ENCODE data around the gene GIGYF2. TPM values are rescaled to one million over a fixed set of nuclear protein-coding genes. Genes with fewer than 3 reads are reported as not detected.
A peak's percentile ranks its signal among the peaks of the same experiment; 100 is the strongest.

GIGYF2 gene
- total RNA-seq, 1 donor = 63.9 TPM

DNA sequence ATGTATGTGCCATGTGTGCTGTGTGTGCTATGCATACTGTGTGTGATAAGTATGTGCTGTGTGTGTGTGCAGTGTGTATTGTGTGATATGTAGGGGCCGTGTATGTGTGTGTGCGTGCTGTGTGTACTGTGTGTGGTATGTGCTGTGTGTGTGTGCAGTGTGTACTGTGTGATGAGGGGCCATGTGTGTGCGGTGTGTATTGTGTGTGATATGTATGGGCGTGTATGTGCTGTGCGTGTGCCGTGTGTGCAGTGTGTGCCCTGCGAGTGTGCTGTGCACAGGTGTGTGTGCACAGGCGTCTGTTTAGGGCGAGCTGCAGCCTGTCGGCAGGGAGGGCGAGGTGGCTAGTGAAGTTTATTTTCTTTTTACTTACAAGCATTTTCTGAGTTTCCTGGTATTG is 189.0 kb downstream of the GIGYF2 start:
- TF ChIP-seq, protein P1, sequence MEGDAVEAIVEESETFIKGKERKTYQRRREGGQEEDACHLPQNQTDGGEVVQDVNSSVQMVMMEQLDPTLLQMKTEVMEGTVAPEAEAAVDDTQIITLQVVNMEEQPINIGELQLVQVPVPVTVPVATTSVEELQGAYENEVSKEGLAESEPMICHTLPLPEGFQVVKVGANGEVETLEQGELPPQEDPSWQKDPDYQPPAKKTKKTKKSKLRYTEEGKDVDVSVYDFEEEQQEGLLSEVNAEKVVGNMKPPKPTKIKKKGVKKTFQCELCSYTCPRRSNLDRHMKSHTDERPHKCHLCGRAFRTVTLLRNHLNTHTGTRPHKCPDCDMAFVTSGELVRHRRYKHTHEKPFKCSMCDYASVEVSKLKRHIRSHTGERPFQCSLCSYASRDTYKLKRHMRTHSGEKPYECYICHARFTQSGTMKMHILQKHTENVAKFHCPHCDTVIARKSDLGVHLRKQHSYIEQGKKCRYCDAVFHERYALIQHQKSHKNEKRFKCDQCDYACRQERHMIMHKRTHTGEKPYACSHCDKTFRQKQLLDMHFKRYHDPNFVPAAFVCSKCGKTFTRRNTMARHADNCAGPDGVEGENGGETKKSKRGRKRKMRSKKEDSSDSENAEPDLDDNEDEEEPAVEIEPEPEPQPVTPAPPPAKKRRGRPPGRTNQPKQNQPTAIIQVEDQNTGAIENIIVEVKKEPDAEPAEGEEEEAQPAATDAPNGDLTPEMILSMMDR (IDR thresholded peaks at IDR 0.05; ENCODE audit: insufficient read depth, low read depth, low read length) = no peak
- H3K4me3 ChIP-seq (ENCODE audit: low read depth, low read length) = no peak overlapping the region
- no peak for DNase-seq (ENCODE audit: low read depth)

DNA sequence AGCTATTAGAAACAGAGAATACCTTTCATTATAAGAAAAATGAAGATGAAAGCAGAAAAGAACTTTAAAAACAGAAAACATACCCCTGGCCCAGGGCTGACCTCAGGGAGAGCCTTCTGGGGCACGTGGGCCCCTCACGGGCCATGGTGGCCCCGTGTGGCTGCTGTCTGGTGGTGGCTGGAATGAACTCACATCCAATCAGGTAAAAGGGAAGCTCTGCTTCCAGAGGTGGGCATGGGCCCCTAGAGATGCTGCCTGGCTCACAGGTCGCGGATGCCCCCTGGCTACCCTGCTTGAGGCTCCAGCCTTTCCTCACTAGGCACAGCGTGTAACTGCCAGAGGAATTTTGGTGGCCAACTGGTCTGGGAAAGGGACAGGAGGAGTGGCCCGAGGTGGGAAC is 189.5 kb downstream of the GIGYF2 start:
- H3K4me3 ChIP-seq (ENCODE audit: low read depth, low read length) = no peak overlapping the region
- DNase-seq (ENCODE audit: low read depth) = no peak
- TF ChIP-seq, protein P1 (IDR thresholded peaks at IDR 0.05; ENCODE audit: insufficient read depth, low read depth, low read length) = no peak

DNA sequence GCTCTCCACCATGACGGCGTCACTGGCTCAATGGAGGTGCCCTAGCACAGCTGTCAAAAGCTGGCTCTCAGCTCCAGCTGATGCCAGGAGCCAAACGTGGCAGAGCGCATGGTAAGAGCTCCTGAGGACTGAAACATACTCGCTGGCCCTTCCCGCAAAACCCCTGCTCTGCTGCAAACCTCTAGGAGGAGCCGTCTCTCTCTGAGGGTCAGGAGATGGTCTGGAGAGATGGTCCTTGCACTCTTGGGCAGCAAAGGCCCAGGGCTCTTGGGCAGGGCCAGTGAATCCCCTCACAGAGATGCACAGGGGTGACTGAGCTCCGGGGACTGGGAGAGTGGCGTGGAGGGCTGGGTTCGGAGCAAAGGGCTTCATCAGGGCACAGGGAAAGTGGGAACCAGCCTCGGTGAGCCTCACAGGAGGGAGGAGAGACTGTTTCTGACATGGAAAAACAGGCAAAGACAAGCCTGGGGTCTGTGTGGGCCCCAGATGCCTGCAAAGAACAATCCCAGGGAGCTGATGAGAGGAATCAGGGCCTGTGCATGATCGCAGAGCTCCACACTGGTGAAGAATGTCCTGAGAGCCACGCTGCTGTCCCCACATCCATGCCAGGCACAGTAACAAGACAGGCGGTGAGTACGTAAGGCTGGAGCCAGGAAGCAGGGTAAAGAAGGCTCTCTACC is 190.2 kb downstream of the GIGYF2 start:
- peak; percentile 13 for DNase-seq (ENCODE audit: low read depth)
- TF ChIP-seq, protein P1 (IDR thresholded peaks at IDR 0.05; ENCODE audit: insufficient read depth, low read depth, low read length) = peak; percentile 45
- no peak overlapping the region for H3K4me3 ChIP-seq (ENCODE audit: low read depth, low read length)

DNA sequence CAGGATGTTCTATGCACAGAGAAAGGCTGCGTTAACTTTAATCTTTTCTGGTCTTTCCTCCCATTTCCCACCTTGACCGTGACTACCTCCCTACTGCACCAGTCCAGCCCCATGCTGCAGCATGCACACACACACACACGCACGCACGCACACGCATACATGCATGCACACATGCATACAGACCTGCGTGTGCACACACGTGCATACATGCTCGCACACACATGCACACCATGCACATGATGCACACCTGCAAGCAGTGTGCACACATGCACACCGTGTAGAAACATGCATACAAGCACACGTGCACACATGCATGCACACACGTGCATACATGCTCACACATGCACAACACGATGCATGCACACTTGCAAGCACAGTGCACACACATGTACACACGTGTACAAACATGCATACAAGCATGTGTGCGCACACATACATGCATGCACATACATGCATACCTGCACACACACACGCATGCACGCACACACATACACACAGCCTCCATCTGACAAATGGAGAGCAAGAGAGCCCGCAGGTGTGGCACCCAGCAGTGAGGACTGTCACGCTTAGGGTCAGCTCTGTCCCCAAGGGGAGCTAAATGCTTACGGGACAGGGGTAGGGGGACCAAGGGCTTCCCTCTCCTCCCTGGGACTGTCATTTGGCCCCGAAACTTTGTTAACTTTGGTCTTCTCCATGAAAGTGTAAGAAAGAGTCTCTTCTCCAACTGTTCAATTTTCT is 191.1 kb downstream of the GIGYF2 start:
- no peak for DNase-seq (ENCODE audit: low read depth)
- TF ChIP-seq, protein P1 (IDR thresholded peaks at IDR 0.05; ENCODE audit: insufficient read depth, low read depth, low read length) = no peak
- H3K4me3 ChIP-seq (ENCODE audit: low read depth, low read length) = no peak overlapping the region

DNA sequence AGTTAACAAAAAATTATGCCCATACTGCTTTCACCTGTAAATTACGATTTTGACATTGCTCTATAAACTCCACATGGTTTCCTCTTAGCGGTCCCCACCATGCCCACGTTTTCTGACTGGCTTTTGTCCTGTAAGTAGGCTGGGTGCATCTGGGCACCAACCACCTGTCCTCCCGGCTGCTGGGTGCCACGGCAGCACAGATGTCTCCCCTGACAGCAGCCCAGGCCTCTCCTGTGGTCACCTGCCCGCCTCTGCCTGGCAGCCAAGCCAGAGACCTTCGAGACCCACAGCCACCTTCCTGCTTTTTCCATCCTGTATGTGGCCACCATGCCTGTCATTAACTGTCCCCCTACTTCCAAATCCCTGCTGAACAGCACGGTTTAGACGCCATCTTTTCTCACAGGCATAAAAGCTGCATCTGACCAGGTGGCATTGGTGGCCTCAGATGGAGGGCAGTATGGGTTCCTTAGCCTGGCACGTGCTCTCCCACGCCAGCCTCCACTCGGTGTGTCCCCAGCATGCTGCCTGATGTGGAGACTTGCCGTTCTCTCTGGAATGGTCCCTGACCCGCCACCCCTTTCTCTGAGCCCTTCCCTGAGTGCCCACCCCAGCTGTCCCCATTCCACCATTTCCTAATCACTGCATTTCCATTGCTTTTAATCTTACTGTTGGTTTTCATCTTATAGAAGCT is 191.9 kb downstream of the GIGYF2 start:
- TF ChIP-seq, protein P1 (IDR thresholded peaks at IDR 0.05; ENCODE audit: insufficient read depth, low read depth, low read length) = no peak
- no peak overlapping the region for H3K4me3 ChIP-seq (ENCODE audit: low read depth, low read length)
- DNase-seq (ENCODE audit: low read depth) = no peak

DNA sequence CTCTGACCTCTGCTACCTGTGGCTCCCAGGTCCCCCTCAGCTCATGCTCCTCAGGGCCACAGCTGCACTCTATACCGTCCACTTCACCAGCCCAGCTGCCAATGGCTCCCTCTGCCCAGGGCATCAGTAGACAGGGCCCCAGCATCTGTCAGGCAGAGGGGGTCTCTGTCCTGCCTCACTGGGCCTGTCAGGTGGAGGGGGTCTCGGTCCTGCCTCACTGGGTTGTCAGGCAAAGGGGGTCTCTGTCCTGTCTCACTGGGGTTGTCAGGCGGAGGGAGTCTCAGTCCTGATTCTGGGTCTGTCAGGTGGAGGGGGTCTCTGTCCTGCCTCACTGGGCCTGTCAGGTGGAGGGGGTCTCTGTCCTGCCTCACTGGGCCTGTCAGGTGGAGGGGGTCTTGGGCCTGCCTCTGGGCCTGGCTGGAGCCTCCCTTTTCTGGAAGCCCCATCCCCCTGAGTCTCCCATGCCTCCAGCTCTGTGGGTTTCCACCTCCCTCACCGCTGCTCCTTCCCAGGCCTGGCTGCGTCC is 192.8 kb downstream of the GIGYF2 start:
- no peak for DNase-seq (ENCODE audit: low read depth)
- TF ChIP-seq, protein P1 (IDR thresholded peaks at IDR 0.05; ENCODE audit: insufficient read depth, low read depth, low read length) = no peak
- no peak overlapping the region for H3K4me3 ChIP-seq (ENCODE audit: low read depth, low read length)

Measured in fibroblast of villous mesenchyme (primary cell).